H9 (cell line): ENCODE results near the gene ELMOD1. TPM values are rescaled to one million over a fixed set of nuclear protein-coding genes. Genes with fewer than 3 reads are reported as not detected.

Source experiments
- DNase-seq: peaks from one replicate; pipeline ENCODE4 v3.0.0-alpha.2; 2017
- H2AFZ ChIP-seq: one replicate; pipeline ENCODE4 v1.6.1; 2013; ENCODE audit warnings: mild to moderate bottlenecking, low read length, control low read depth, moderate library complexity
- H2AK5ac ChIP-seq: 2 replicates; pipeline ENCODE4 v1.6.1; 2013; ENCODE audit warnings: low read length, control low read depth, mixed read lengths; ENCODE audit not compliant: insufficient read length
- H2BK120ac ChIP-seq: one replicate; pipeline ENCODE4 v1.6.1; 2013; ENCODE audit warnings: low read depth, mild to moderate bottlenecking, low read length, control low read depth, inconsistent platforms; ENCODE audit not compliant: poor library complexity, severe bottlenecking
- H2BK12ac ChIP-seq: 2 replicates; pipeline ENCODE4 v1.6.1; 2013; ENCODE audit warnings: low read length, control low read depth, mixed read lengths, low read depth; ENCODE audit not compliant: insufficient read length
- H2BK15ac ChIP-seq: 2 replicates; pipeline ENCODE4 v1.6.1; 2013; ENCODE audit warnings: low read depth, low read length, control low read depth
- H2BK20ac ChIP-seq: one replicate; pipeline ENCODE4 v1.6.1; 2013; ENCODE audit warnings: low read depth, mild to moderate bottlenecking, low read length, control low read depth, inconsistent platforms; ENCODE audit not compliant: poor library complexity, severe bottlenecking
- H2BK5ac ChIP-seq: 2 replicates; pipeline ENCODE4 v1.6.1; 2013; ENCODE audit warnings: low read length, control low read depth, mixed read lengths; ENCODE audit not compliant: insufficient read length
- H3K14ac ChIP-seq: 2 replicates; pipeline ENCODE4 v1.6.1; 2013; ENCODE audit warnings: low read length, control low read depth; ENCODE audit not compliant: insufficient read depth
- H3K18ac ChIP-seq: 2 replicates; pipeline ENCODE4 v1.6.1; 2013; ENCODE audit warnings: low read depth, mild to moderate bottlenecking, mixed read lengths, low read length, control low read depth; ENCODE audit not compliant: insufficient read length
- H3K23ac ChIP-seq: 2 replicates; pipeline ENCODE4 v1.6.1; 2013; ENCODE audit warnings: low read length, control low read depth, mixed read lengths, low read depth; ENCODE audit not compliant: insufficient read length
- H3K23me2 ChIP-seq: 2 replicates; pipeline ENCODE4 v1.6.1; 2013; ENCODE audit warnings: low read depth, mild to moderate bottlenecking, mixed read lengths, low read length, control low read depth; ENCODE audit not compliant: insufficient read length, poor library complexity, severe bottlenecking
- H3K27ac ChIP-seq: 2 replicates; pipeline ENCODE4 v1.5.1; 2013; ENCODE audit warnings: low read length, control low read depth, mixed read lengths, low read depth; ENCODE audit not compliant: insufficient read length
- H3K27me3 ChIP-seq: 2 replicates; pipeline ENCODE4 v1.6.1; 2013; ENCODE audit warnings: low read length, control low read depth, inconsistent platforms; ENCODE audit not compliant: insufficient read depth
- H3K4ac ChIP-seq: 2 replicates; pipeline ENCODE4 v1.6.1; 2013; ENCODE audit warnings: low read depth, mild to moderate bottlenecking, control low read depth, inconsistent platforms, low read length, moderate library complexity
- H3K4me1 ChIP-seq: 2 replicates; pipeline ENCODE4 v1.6.1; 2013; ENCODE audit warnings: low read length, control low read depth, inconsistent platforms; ENCODE audit not compliant: insufficient read depth
- H3K4me2 ChIP-seq: 2 replicates; pipeline ENCODE4 v1.6.1; 2013; ENCODE audit warnings: low read length, control low read depth, mixed read lengths; ENCODE audit not compliant: insufficient read length, insufficient read depth
- H3K56ac ChIP-seq: 2 replicates; pipeline ENCODE4 v1.6.1; 2013; ENCODE audit warnings: low read depth, mild to moderate bottlenecking, mixed read lengths, low read length, control low read depth; ENCODE audit not compliant: insufficient read length
- H3K79me1 ChIP-seq: 2 replicates; pipeline ENCODE4 v1.6.1; 2013; ENCODE audit warnings: low read depth, mild to moderate bottlenecking, moderate library complexity, low read length, control low read depth, inconsistent platforms; ENCODE audit not compliant: insufficient read depth, poor library complexity, severe bottlenecking
- H3K79me2 ChIP-seq: 2 replicates; pipeline ENCODE4 v1.6.1; 2013; ENCODE audit warnings: low read length, control low read depth, inconsistent platforms; ENCODE audit not compliant: insufficient read depth
- H3K9ac ChIP-seq: 2 replicates; pipeline ENCODE4 v1.6.1; 2013; ENCODE audit warnings: low read length, control low read depth, mixed read lengths; ENCODE audit not compliant: insufficient read length; ENCODE audit errors: extremely low read depth
- H3K9me3 ChIP-seq: one replicate; pipeline ENCODE4 v1.6.1; 2013; ENCODE audit warnings: low read depth, low read length, inconsistent platforms; ENCODE audit not compliant: control insufficient read depth
- H3T11ph ChIP-seq: one replicate; pipeline ENCODE4 v1.6.1; 2013; ENCODE audit warnings: mild to moderate bottlenecking, low read length, control low read depth, inconsistent platforms
- H4K20me1 ChIP-seq: one replicate; pipeline ENCODE4 v1.6.1; 2013; ENCODE audit not compliant: control insufficient read depth, insufficient read length, insufficient read depth
- H4K5ac ChIP-seq: 2 replicates; pipeline ENCODE4 v1.6.1; 2013; ENCODE audit warnings: low read depth, mild to moderate bottlenecking, mixed read lengths, low read length, control low read depth; ENCODE audit not compliant: insufficient read length
- H4K8ac ChIP-seq: replicated peaks from 2 replicates; pipeline ENCODE4 v1.6.1; 2013; ENCODE audit warnings: low read length, control low read depth, mixed read lengths, low read depth; ENCODE audit not compliant: insufficient read length
- H4K91ac ChIP-seq: 2 replicates; pipeline ENCODE4 v1.6.1; 2013; ENCODE audit warnings: low read depth, mild to moderate bottlenecking, moderate library complexity, mixed read lengths, low read length, control low read depth; ENCODE audit not compliant: insufficient read length
- H3K27ac Mint-ChIP-seq, 3 experiments: 2 replicates in 2 of 3; 3 replicates in 1 of 3; pipeline ENCODE4 v1.8.0; 2020 to 2021; ENCODE audit warnings: mixed read lengths in 3 of 3, mild to moderate bottlenecking in 1 of 3, moderate library complexity in 1 of 3
- H3K27me3 Mint-ChIP-seq: 2 replicates; pipeline ENCODE4 v1.8.0; 2021; ENCODE audit warnings: low read depth, mild to moderate bottlenecking, moderate library complexity, mixed read lengths
- H3K36me3 Mint-ChIP-seq, 3 experiments: 2 replicates in 2 of 3; 3 replicates in 1 of 3; pipeline ENCODE4 v1.8.0; 2020 to 2021; ENCODE audit warnings: low read depth in 3 of 3, mixed read lengths in 3 of 3; ENCODE audit not compliant: insufficient read depth in 1 of 3
- H3K4me1 Mint-ChIP-seq, 2 experiments: 2 replicates each; pipeline ENCODE4 v1.8.0; 2020; ENCODE audit warnings: mixed read lengths in 2 of 2
- H3K4me3 Mint-ChIP-seq, 2 experiments: 2 replicates in 1 of 2; 3 replicates in 1 of 2; pipeline ENCODE4 v1.8.0; 2020 to 2021; ENCODE audit warnings: mild to moderate bottlenecking in 2 of 2, mixed read lengths in 2 of 2, moderate library complexity in 1 of 2
- H3K9me3 Mint-ChIP-seq, 2 experiments: 2 replicates in 1 of 2; 3 replicates in 1 of 2; pipeline ENCODE4 v1.8.0; 2020; ENCODE audit warnings: mild to moderate bottlenecking in 2 of 2, mixed read lengths in 2 of 2, moderate library complexity in 1 of 2
- CTCF ChIP-seq: fragments of 200-600 bp; sonication (generic); conservative IDR thresholded peaks from 3 replicates; pipeline ENCODE4 v1.8.0; 2021; ENCODE audit warnings: antibody characterized with exemption, mild to moderate bottlenecking
- WGBS: extraction: QIAGEN DNeasy Blood & Tissue Kit; methylation state at CpG from one replicate; pipeline ENCODE4 v1.1.7; 2013; ENCODE audit warnings: missing lambda C conversion rate, low lambda C conversion rate, mixed read lengths; ENCODE audit not compliant: insufficient read length; ENCODE audit errors: extremely low coverage; 5-methylcytosine and 5-hydroxymethylcytosine counted together
- total RNA-seq: library from RNA; stranded (reverse); gene quantifications from 2 replicates; pipeline ENCODE4 v1.2.1, GENCODE V29; 2021

ELMOD1 gene
- total RNA-seq, 1 experiment from 2014 or later, result 0.61 TPM

GRCh38 chr11:107608809-107609208 is 17.9 kb downstream of the ELMOD1 start:
- H3K27me3 Mint-ChIP-seq, result peaks cover 6% of the 10 kb centered on the region
- Histone ChIP-seq H3K18ac (no peak overlapping the region), H4K5ac (no peak overlapping the region), H2BK120ac (no peak overlapping the region), H2AK5ac (no peak overlapping the region), H3K27me3 (no peaks in the 10 kb centered on the region), H4K8ac (no peak overlapping the region), H3K79me2 (no peaks in the 10 kb centered on the region), H2BK12ac (no peak overlapping the region), H2AFZ (no peak overlapping the region), H3K23ac (no peak overlapping the region), H2BK5ac (no peak overlapping the region), H2BK20ac (no peak overlapping the region), H3K14ac (no peak overlapping the region), H4K20me1 (no peaks in the 10 kb centered on the region), H3K9me3 (no peaks in the 10 kb centered on the region), H3K9ac (no peak overlapping the region), H3K4me2 (no peak overlapping the region), H3K4me1 (peaks cover 2% of the 10 kb centered on the region; the same call in 1 of the 2 replicates), H3K79me1 (no peaks in the 10 kb centered on the region), H3K56ac (no peak overlapping the region), H3K27ac (no peak overlapping the region), H2BK15ac (no peak overlapping the region), H3K4ac (no peak overlapping the region), H3T11ph (no peak overlapping the region), H3K23me2 (no peaks in the 10 kb centered on the region), H4K91ac (no peak overlapping the region)
- H3K36me3 Mint-ChIP-seq, result no peaks in the 10 kb centered on the region
- H3K9me3 Mint-ChIP-seq, result no peaks in the 10 kb centered on the region; a peak in 1 of 5 replicates
- no CpG with 5 or more reads among the region's 2 CpGs for WGBS
- H3K27ac Mint-ChIP-seq, result no peak overlapping the region
- H3K4me1 Mint-ChIP-seq, result peaks cover 22 to 26% of the 10 kb centered on the region in 2 experiments
- no peak for TF ChIP-seq CTCF
- DNase-seq, result no peak
- no peak overlapping the region for H3K4me3 Mint-ChIP-seq
